Fibroblast of mammary gland (primary cell): Measurements from ENCODE around the gene DDX24.

ENCODE experiments used
- DNase-seq: peaks from one replicate; pipeline ENCODE4 v3.0.0-alpha.2; 2010; ENCODE audit warnings: low read depth
- H3K4me3 ChIP-seq: 2 replicates; pipeline ENCODE4 v1.5.1; 2011; ENCODE audit warnings: low read depth, mild to moderate bottlenecking, low read length, moderate library complexity; ENCODE audit not compliant: control insufficient read depth
- CTCF ChIP-seq: conservative IDR thresholded peaks from 2 replicates; pipeline ENCODE4 v1.5.1; 2011; ENCODE audit warnings: low read depth, low read length, inconsistent platforms; ENCODE audit not compliant: control insufficient read depth, insufficient read depth

Gene DDX24

GRCh38 chr14:94120667-94121340 lies 39.8 kb upstream of the DDX24 start:
- DNase-seq: peak; percentile 79
- TF ChIP-seq CTCF: no peak
- no peak overlapping the region for H3K4me3 ChIP-seq

- TF ChIP-seq CTCF: no peak
- DNase-seq: no peak
- no peak overlapping the region for H3K4me3 ChIP-seq
Observed at GRCh38 chr14:94119071-94119470, 38.1 kb upstream of the DDX24 start.

- no peak for DNase-seq
- no peak overlapping the region for H3K4me3 ChIP-seq
- no peak for TF ChIP-seq CTCF
Observed at GRCh38 chr14:94117856-94118255, 36.9 kb upstream of the DDX24 start.

- no peak overlapping the region for H3K4me3 ChIP-seq
- no peak for TF ChIP-seq CTCF
- no peak for DNase-seq
Observed at GRCh38 chr14:94116701-94117100, 35.7 kb upstream of the DDX24 start.

GRCh38 chr14:94115631-94116030 lies 34.6 kb upstream of the DDX24 start:
- H3K4me3 ChIP-seq: no peak overlapping the region
- no peak for DNase-seq
- TF ChIP-seq CTCF: no peak

DNA sequence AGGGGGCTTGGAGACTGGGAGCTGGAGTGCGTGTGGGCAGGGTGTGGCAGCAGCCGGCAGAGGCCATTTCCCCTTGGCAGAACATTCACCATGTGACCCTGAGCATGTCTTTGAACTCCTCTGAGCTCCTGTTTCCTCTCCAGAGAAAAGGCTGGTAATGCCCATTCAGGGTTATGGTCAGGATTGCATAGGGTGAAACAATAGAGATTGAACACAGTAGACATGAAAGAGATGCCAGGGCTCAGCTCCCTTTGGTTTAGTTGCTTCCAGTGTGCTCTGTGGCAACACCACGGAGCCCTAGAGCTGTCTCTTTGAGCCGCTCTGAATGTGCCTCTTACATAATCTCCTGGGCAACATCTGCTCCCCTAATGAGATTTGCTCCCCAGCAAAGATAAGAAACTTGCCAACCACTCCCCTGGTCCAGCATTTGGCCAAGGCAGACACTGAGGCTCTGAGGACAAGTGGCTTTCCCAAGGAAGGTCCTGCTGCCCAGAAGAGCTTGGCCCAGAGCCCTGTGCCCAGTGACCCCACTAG lies 34.1 kb upstream of the DDX24 start:
- H3K4me3 ChIP-seq: no peak overlapping the region
- no peak for TF ChIP-seq CTCF
- no peak for DNase-seq
